ENCODE data around the gene REEP1. TPM values are rescaled to one million over a fixed set of nuclear protein-coding genes. Genes with fewer than 3 reads are reported as not detected.

Gene REEP1
- total and polyA plus RNA-seq, 2 of the 4 experiments (the other 2 are of a cell fraction), result under 0.01 to 0.03 TPM

GRCh38 chr2:86344404-86344803 lies 7.0 kb upstream of the REEP1 start:
- no peak overlapping the region for H3K27ac ChIP-seq (ENCODE audit: insufficient read depth, low read length)
- DNase-seq (no peak), ATAC-seq (ENCODE audit: low read depth) (no peak)
- H3K27me3 ChIP-seq (ENCODE audit: control insufficient read depth, insufficient read depth, low read length), result peaks cover 12% of the 10 kb centered on the region
- no peaks in the 10 kb centered on the region for H3K9me1 ChIP-seq (ENCODE audit: insufficient read depth, low read length)
- H3K4me3 ChIP-seq (ENCODE audit: insufficient read depth, low read depth, low read length), result no peak overlapping the region
- CTCF ChIA-PET, result no interaction called here
- H3K9ac ChIP-seq (ENCODE audit: low read depth, low read length), result no peak overlapping the region
- no peaks in the 10 kb centered on the region for H3K4me1 ChIP-seq (ENCODE audit: control insufficient read depth, insufficient read depth, low read length)
- no peak overlapping the region for H2BK120ac ChIP-seq (ENCODE audit: low read depth, low read length)
- H4K8ac ChIP-seq (ENCODE audit: low read depth in 2 of 2, low read length in 2 of 2), result no peak overlapping the region
- no peak overlapping the region for H4K91ac ChIP-seq (ENCODE audit: insufficient read depth, low read depth, low read length)
- H2AFZ ChIP-seq (replicated peaks; ENCODE audit: low read length, poor library complexity), result no peak overlapping the region
- no peak overlapping the region for H3K14ac ChIP-seq (replicated peaks; ENCODE audit: low read depth, low read length)
- TF ChIP-seq RFX5 (IDR thresholded peaks at IDR 0.05; ENCODE audit: low read depth, low read length) (no peak), CHD1 (IDR thresholded peaks at IDR 0.05; ENCODE audit: low read depth, low read length) (no peak), POLR2A (IDR thresholded peaks at IDR 0.05; ENCODE audit: low read depth, low read length) (no peak), CTCF (conservative IDR thresholded peaks at IDR 0.05; ENCODE audit: low read depth, low read length) (no peak), FOS (IDR thresholded peaks at IDR 0.05; ENCODE audit: low read depth, low read length) (no peak), RCOR1 (IDR thresholded peaks at IDR 0.05; ENCODE audit: insufficient replicate concordance, low read length) (no peak), MAFK (IDR thresholded peaks at IDR 0.05; ENCODE audit: low read depth, low read length) (no peak), RAD21 (IDR thresholded peaks at IDR 0.05; ENCODE audit: low read length) (no peak), ELK1 (IDR thresholded peaks at IDR 0.05; ENCODE audit: borderline replicate concordance, low read depth, low read length) (no peak)
- POLR2A ChIA-PET (ENCODE audit: unreplicated experiment), result interaction anchor here (0.6 kb wide), 1 partner anchor 98 kb away, joined by 4 read pairs; no protein-coding TSS in a partner anchor
- dilution Hi-C loops (cut with HindIII; ENCODE audit: low sequenced_read_pairs, unreplicated experiment), result no loop called here
- no TSS peak for BruUV-seq (replicated peaks)
- no peak overlapping the region for H3K4me2 ChIP-seq (ENCODE audit: low read depth, low read length)
- H2BK20ac ChIP-seq (ENCODE audit: low read depth, low read length), result no peak overlapping the region
- no peaks in the 10 kb centered on the region for H3K36me3 ChIP-seq (ENCODE audit: control insufficient read depth, insufficient read depth, low read length)
- H3K9me3 ChIP-seq (ENCODE audit: control insufficient read depth, insufficient read depth, low read length), result no peaks in the 10 kb centered on the region
- no peak overlapping the region for H3K23ac ChIP-seq (ENCODE audit: low read depth, low read length)
- H2BK15ac ChIP-seq (ENCODE audit: low read depth, low read length), result no peak overlapping the region
- no CpG with 5 or more reads among the region's 2 CpGs for WGBS, 2 experiments (ENCODE audit: extremely low coverage in 2 of 2, insufficient read length in 1 of 2)
- H3K4ac ChIP-seq (ENCODE audit: low read depth, low read length), result no peak overlapping the region
- H4K20me1 ChIP-seq (ENCODE audit: insufficient read depth, low read length), result no peaks in the 10 kb centered on the region
- in situ Hi-C loops (cut with MboI; ENCODE audit: low sequenced_read_pairs), result no loop called here
- no peak overlapping the region for H2BK5ac ChIP-seq (ENCODE audit: low read depth, low read length, poor library complexity, severe bottlenecking)
- intact Hi-C loops (cut with micrococcal nuclease), result loop anchor here (10.0 kb wide), 1 partner anchor 80 kb away; no protein-coding TSS in a partner anchor
- H4K5ac ChIP-seq (ENCODE audit: low read depth, low read length), result no peak overlapping the region
- H3K18ac ChIP-seq (ENCODE audit: low read depth, low read length), result no peak overlapping the region
- no peaks in the 10 kb centered on the region for H3K79me1 ChIP-seq (ENCODE audit: low read depth in 1 of 2, low read length in 2 of 2)
- H2AK9ac ChIP-seq (replicated peaks; ENCODE audit: low read depth, low read length, poor library complexity), result no peak overlapping the region
- no peak overlapping the region for H3K56ac ChIP-seq (ENCODE audit: extremely low read depth, insufficient read depth, low read length)
- no peak overlapping the region for H2AK5ac ChIP-seq (ENCODE audit: low read depth, low read length)

Measured in IMR-90 (cell line).